GM18511 (cell line): Measurements from ENCODE around the gene KRTAP4-12.
"Not testable (repeated sequence)": the region's sequence is repeated elsewhere in the genome, so short reads cannot be mapped to it uniquely, and the experiment has no call there.

Experiments used
- ATAC-seq: cut with Tn5 transposase; IDR thresholded peaks from one replicate; pipeline ENCODE4 v1.9.1; 2021; ENCODE audit warnings: mild to moderate bottlenecking, moderate library complexity; ENCODE audit not compliant: unreplicated experiment

Gene KRTAP4-12

DNA sequence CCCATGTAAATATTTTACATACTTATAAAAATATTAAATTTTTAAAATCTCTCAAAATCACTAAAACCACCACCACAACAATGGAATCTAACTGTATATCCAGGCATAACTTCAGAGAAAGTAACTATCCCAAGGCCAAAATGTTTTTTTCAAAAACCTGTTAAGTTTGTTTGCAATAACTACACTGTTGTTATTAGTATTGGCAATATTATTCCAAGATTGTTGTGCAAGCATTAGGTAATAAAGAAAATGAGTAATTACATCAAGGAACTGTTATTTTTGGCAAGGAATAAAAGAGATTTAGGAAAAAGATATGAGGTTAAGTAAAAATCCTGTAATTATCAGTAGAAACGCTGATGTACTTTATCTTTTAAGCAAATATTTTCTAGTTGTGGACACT is 3.4 kb upstream of the KRTAP4-12 start:
- ATAC-seq = no peak

DNA sequence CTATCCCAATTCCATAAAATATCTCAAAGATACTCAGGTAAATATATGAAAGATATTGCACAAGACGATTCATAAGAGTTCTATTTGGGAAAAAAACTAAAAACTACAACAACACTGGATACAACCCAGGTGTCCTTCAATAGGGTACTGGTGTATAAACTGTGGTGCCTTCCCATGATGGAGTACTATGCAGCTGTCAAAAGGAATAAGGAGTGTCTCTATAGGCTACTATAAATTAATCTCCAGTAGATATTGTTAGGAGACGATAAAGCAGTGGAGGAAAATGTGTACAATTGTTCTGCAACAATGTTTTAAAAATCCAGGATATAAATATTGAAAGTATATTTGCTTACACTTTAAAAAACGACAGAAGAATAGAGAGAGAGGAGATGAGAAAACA is 2.4 kb upstream of the KRTAP4-12 start:
- ATAC-seq = no peak

DNA sequence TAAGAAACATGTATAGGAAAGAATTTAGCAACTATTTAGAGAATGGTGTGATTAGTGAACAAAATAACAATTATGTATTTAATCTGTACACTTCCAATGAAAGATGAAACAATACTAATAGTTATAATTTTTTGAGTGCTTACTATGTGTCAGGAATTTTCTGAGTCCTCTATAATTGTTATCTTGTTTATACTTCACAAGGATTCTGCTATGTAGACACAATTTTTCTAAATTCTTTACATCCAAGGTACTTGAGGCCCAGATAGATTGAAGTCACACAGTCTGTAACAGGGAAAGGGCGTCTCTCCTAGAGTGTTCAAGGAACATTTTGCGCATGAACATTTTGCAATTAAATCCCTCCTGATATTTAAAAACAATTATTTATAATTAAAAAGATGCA is 1.1 kb upstream of the KRTAP4-12 start:
- no peak for ATAC-seq

DNA sequence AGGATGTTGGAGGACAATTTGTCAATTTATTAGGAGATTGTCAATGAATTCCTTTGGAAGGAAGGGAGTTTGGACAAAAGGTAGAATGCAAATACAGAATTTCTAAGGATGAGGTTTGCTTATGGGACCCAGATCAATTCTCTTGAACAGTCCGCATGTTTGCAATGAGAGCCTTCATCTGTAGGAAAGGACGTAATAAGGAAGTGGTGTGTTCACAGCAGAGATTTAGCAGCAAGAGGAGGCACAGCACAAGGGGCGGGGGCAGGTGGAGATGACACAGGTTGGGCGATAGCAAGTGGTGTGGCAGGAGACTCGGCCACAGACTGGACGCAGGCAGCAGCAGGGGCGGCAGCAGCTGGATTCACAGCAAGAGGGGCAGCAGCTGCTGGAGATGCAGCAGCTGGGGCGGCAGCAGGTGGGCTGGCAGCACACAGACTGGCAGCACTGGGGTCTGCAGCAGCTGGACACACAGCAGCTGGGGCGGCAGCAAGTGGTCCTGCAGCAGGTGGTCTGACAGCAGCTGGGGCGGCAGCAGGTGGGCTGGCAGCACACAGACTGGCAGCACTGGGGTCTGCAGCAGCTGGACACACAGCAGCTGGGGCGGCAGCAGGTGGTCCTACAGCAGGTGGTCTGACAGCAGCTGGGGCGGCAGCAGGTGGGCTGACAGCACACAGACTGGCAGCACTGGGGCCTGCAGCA is 541 bp downstream of the KRTAP4-12 start:
- ATAC-seq = not testable (repeated sequence)

DNA sequence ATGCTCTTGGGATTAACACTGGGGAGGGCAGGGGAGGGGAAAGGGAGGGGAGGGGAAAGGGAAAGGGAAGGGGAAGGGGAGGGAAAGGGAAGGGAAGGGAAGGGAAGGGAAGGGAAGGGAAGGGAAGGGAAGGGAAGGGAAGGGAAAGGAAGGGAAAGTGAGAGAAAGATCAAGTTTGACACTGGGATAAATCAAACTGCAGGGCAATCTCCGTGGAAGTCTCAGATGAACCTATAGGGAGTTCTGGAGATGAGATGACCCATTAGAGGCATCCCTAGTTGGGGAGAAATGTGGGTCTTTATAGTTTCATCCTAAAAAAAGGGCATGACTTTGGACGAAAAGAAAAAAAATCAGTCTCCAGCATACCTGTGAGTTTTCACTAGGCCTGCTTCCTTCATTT is 2.2 kb downstream of the KRTAP4-12 start:
- no peak for ATAC-seq

DNA sequence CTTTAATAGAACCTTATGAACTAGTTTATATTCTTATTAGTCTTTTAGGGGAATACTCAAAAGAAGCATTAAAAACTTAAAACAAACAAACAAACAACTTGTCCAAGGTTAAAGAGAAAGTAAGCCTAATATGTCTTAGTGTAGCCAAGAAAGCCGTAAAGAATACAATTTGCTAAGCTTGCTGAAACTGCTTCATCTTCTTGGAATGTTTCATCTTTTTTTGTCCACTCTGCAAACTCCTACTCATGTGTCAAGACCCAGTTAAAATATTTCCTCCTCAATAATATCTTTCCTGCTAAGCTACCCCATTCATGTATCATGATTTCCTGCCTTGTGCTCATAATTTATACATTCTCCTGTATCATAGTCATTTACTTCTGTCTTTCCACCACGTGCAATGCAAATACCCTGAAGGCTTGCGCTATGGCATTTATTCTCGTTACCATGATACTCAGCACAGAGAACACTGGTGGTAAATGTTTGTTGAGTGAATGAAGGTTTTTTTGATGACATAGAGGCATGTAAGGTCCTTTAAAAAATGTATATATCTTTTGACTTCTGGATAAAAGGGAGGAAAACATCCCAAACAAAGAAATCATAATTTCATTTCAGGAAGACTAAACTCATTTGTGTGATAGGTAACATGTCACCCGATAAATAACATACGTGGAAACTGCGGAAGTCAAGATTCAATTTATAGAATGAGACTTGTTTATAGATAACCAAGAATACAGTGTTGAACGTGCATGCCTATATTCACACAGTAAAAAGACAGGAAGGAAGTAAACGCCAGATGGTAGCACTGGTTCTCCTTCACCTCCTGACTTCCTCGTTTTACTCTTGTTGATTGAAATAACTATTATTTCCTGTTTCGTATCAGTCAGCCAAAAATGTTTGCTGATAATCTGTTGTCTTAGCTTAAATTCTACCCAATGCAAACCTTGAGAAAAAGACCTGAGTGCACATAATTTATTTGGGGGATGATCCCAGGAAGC is 4.0 kb downstream of the KRTAP4-12 start:
- ATAC-seq = not testable (repeated sequence)

DNA sequence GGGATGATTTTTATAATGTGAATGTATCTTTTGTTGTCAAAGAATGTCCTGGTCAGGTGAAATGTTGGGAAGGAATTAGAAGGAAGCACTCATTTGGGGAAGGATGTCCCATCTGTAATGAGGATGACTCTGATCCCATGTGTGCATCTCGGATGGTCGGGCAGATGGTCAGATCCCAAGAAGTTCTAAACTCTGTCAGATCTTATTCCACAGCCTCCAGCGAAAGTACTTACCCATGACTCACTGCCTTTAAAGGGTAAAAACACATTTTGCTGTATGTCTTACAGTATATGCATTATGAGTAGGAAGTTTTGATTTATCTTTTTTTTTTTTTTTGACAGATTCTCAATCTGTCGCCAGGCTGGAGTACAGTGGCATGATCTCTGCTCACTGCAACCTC is 5.3 kb downstream of the KRTAP4-12 start:
- no peak for ATAC-seq

DNA sequence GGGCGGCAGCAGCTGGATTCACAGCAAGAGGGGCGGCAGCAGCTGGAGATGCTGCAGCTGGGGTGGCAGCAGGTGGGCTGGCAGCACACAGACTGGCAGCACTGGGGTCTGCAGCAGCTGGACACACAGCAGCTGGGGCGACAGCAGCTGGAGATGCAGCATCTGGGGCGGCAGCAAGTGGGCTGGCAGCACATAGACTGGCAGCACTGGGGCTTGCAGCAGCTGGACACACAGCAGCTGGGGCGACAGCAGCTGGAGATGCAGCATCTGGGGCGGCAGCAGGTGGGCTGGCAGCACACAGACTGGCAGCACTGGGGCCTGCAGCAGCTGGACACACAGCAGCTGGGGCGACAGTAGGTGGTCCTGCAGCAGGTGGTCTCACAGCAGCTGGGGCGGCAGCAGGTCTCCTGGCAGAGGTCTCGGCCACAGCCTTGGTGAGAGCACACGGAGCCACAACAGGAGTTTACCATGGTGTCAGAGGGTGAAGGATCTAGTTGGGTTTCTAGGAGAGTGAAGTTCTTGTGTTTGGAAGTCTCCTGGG is 6.1 kb downstream of the KRTAP4-12 start, which contains the start of gene KRTAP4-11:
Gene KRTAP4-11, minus strand, starts transcription at position 528 of the 541 bp plus-strand sequence. Its CDS starts 58 bp downstream, at position 470.
- ATAC-seq = not testable (repeated sequence)

DNA sequence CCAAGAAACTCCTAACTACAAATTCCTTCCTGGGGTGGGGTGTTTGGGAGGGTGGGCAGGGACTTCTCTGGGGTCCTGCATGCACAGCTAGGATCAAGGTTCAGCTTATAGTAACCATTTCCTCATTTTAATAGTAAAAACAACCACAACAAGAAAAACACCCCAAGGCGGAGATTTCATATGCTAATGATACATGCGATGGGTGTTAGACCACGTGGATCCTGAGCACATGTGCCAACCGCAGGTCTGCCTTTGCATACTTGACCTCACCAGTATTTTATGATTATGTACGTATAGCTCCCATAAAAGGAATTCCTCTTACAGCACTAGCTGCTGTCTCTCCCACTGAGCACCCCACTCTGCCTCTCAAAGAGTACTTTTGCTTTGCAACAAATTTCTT is 7.7 kb downstream of the KRTAP4-12 start:
- no peak for ATAC-seq

DNA sequence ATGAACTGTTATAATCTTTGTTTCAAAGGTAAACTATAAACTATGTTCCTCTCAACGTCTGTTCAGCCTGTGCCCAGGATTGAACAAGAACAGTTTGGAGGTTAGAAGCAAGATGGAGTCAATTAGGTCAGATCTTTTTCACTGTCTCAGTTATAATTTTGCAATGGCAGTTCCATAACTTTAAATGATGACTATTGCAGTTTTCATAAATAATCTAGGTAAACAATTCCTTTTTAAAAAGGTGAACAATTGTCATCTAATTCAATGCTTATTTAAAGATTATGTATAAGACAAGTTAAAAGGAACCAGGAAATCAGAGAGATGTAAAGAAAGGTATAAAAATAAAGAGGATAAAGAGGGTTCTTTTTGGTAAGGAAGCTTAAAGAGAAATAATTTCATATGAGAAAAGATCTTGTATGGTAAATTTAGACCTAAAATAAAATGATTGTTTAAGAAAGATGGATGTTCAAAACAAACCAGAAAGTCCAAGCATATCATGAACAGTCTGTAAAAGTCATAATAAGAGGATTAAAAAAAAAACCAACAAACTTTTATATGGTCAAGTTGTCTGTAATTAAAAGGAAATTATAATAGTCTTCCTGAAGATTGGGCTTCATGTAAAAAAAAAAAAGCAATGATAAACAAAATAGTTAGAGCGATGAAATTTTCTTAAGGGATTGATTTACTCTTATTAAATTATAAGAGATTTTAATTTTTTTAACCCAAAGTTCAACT is 12.7 kb downstream of the KRTAP4-12 start:
- ATAC-seq = no peak

DNA sequence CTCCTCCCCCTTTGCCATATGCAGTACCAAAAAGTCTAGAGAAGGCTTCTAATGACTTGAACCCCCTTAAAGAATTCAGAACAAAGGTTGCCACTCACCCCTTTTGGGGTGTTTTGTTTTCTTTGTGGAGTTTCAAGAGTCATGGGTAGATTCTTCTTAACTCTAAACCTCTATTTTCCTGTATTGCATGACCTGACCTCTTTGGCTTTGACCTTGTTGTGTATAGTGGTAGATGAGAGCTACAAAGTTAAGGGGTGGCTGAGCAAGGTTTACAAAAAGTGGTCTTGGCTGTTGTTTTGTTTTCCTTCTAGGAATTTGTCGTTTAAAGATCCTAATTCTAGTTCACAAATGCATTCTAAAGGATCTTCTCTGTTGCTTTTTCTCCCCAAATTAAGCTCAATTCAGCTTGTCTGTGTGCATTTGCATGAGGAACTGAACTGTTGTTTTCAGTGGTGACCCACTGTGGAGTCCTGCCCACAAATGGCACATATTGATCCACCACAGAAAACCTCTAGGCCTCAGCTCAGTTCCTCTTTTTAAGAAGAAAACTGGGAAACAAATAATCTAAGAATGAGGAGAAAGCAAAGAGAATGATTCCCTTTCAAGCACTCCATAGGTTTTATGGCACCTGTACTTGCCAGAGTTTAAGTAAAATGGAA is 15.1 kb downstream of the KRTAP4-12 start:
- not testable (repeated sequence) for ATAC-seq

DNA sequence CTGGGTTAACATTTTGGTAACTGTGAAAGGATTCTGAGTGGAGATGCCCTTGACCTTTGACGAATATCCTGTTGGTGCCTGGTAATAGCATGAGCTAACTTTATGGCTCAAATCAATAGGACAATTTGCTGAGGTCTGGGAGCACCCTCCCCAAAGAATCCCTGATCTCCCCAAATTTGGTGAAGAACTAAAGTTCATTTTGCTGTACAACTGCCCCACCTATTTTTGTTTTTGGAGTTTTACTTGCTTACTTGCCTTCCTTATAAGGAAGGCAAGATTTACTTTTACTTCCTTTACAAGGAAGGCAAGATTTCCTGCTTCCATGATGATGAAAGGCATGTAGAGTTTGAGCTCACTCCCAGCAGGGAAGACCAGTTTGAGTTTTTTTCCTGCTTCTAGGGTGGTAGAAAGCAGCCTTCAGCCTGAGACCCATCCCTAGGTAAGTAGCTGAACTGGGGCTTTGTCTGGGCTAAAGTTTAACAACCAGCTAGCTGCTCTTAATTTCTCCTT is 16.0 kb downstream of the KRTAP4-12 start:
- ATAC-seq = no peak

DNA sequence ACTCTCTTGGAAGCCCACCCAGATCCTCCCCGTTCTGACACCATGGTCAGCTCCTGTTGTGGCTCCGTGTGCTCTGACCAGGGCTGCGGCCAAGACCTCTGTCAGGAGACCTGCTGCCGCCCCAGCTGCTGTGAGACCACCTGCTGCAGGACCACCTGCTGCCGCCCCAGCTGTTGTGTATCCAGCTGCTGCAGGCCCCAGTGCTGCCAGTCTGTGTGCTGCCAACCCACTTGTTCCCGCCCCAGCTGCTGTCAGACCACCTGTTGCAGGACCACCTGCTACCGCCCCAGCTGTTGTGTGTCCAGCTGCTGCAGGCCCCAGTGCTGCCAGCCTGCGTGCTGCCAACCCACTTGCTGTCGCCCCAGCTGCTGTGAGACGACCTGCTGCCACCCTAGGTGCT is 18.6 kb downstream of the KRTAP4-12 start, which contains the start of gene KRTAP4-9:
Gene KRTAP4-9, plus strand, starts transcription at position 43 of the 400 bp plus-strand sequence. Its CDS starts 0 bp downstream, at position 43.
- not testable (repeated sequence) for ATAC-seq

DNA sequence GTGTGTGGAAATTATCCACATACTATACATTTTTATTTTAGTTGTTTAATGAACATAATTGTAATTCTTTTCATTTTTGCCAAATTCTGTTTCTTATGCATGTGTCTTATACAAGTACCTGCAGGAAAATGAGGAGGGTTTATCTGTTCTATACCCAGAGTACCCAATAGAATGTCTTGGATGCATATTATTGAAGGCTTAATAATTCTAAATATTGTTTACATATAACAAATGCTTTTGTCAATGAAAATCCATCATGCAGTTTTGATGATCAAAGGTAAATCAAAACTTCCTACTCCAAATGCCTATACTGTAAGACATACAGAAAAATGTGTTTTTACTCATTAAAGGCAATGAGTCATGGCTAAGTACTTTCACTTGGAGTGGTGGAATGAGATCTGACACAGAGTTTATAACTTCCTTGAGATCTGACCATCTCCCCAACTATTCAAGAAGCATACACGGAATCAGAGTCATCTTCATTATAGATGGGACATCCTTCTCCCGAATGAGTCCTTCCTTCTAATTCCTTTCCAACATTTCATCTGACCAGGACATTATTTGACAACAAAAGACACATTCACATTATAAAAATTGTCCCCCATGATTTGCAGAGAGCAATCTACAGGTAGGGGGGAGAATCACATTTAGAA is 19.5 kb downstream of the KRTAP4-12 start:
- ATAC-seq = not testable (repeated sequence)

DNA sequence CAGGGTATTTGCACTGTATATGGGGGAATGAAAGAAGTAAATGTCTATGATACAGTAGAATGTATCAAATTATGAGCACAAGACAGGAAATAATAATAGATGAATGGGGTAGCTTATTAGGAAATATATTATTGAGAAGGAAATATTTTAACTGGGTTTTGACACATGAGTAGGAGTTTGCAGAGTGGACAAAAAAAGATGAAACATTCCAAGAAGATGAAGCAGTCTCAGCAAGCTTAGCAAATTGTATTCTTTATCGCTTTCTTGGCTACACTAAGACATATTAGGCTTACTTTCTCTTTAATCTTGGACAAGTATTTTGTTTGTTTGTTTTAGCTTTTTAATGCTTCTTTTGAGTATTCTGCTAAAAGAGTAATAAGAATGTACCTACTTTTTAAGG is 20.1 kb downstream of the KRTAP4-12 start:
- ATAC-seq = no peak

DNA sequence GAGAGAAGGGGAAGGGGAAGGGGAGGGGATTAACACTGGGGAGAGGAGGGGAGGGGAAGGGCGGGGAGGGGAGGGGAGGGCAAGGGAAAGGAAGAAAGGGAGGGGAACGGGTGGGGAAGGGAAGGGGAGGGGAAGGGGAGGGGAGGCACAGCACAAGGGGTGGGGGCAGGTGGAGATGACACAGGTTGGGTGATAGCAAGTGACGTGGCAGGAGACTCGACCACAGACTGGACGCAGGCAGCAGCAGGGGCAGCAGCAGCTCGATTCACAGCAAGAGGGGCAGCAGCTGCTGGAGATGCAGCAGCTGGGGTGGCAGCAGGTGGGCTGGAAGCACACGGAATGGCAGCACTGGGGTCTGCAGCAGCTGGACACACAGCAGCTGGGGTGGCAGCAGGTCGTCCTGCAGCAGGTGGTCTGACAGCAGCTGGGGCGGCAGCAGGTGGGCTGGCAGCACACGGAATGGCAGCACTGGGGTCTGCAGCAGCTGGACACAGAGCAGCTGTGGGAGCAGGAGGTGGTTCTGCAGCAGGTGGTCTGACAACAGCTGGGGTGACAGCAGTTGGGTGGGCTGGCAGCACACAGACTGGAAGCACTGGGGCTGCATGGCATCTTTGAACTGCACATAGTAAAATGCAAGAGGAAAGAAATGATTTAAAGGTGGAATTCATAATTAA is 22.3 kb downstream of the KRTAP4-12 start, which contains the start of gene KRTAP4-16:
Gene KRTAP4-16, minus strand, starts transcription at position 624 of the 674 bp plus-strand sequence. Its CDS starts 0 bp downstream, at position 624.
- ATAC-seq = no peak

DNA sequence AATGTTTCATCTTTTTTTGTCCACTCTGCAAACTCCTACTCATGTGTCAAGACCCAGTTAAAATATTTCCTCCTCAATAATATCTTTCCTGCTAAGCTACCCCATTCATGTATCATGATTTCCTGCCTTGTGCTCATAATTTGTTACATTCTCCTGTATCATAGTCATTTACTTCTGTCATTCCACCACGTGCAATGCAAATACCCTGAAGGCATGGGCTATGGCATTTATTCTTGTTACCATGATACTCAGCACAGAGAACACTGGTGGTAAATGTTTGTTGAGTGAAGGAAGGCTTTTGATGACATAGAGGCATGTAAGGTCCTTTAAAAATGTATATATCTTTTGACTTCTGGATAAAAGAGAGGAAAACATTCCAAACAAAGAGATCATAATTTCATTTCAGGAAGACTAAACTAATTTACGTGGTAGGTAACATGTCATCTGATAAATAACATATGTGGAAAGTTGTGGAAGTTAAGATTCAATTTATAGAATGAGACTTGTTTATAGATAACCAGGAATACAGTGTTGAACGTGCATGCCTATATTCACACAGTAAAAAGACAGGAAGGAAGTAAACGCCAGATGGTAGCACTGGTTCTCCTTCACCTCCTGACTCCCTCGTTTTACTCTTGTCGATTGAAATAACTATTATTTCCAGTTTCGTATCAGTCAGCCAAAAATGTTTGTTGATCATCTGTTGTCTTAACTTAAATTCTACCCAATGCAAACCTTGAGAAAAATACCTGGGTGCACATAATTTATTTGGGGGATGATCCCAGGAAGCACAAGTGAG is 24.1 kb downstream of the KRTAP4-12 start:
- not testable (repeated sequence) for ATAC-seq

DNA sequence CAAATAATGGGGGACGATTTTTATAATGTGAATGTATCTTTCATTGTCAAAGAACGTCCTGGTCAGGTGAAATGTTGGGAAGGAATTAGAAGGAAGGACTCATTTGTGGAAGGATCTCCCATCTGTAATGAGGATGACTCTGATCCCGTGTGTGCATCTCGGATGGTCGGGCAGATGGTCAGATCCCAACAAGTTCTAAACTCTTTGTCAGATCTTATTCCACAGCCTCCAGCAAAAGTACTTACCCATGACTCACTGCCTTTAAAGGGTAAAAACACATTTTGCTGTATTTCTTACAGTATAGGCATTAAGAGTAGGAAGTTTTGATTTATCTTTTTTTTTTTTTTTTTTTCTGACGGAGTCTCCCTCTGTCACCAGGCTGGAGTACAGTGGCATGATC is 25.5 kb downstream of the KRTAP4-12 start:
- ATAC-seq = no peak
